Measurements from ENCODE around the gene TUBG2.
A peak's percentile ranks its signal among the peaks of the same experiment; 100 is the strongest.
"Not testable (repeated sequence)": the region's sequence is repeated elsewhere in the genome, so short reads cannot be mapped to it uniquely, and the experiment has no call there.

The TUBG2 gene

GRCh38 chr17:42659079-42659931 is at the start of gene TUBG2:
TUBG2 (plus strand) TSS chr17:42659284; CDS start chr17:42659504, 220 bp downstream.
- TF ChIP-seq, protein P1, sequence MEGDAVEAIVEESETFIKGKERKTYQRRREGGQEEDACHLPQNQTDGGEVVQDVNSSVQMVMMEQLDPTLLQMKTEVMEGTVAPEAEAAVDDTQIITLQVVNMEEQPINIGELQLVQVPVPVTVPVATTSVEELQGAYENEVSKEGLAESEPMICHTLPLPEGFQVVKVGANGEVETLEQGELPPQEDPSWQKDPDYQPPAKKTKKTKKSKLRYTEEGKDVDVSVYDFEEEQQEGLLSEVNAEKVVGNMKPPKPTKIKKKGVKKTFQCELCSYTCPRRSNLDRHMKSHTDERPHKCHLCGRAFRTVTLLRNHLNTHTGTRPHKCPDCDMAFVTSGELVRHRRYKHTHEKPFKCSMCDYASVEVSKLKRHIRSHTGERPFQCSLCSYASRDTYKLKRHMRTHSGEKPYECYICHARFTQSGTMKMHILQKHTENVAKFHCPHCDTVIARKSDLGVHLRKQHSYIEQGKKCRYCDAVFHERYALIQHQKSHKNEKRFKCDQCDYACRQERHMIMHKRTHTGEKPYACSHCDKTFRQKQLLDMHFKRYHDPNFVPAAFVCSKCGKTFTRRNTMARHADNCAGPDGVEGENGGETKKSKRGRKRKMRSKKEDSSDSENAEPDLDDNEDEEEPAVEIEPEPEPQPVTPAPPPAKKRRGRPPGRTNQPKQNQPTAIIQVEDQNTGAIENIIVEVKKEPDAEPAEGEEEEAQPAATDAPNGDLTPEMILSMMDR (IDR thresholded peaks at IDR 0.05; ENCODE audit: low read depth, low read length), result no peak
- no peak for DNase-seq (ENCODE audit: extremely low read depth, low read depth)

- DNase-seq (ENCODE audit: extremely low read depth, low read depth), result peak; percentile 5
Observed at GRCh38 chr17:42609814-42610801, 49.0 kb upstream of the TUBG2 start.

DNA sequence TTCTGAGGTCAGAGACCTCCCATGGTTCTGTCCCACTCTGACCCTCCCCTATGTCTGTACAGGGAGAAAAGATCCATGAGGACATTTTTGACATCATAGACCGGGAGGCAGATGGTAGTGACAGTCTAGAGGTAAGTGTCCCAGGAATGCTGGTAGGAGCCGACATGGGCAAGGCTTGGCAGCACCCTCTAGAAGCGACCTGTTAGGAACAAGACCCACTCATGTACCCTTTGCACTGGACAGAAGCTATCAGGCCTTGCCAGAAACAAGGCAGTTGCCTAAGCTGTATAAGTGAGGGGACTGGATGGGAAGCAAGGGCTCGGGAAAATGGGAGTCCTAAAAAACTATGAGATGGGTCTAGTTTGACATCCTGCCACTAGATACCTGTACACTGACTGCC is 47.1 kb upstream of the TUBG2 start:
- DNase-seq (ENCODE audit: extremely low read depth, low read depth), result no peak
- TF ChIP-seq, protein P1 (IDR thresholded peaks at IDR 0.05; ENCODE audit: low read depth, low read length), result no peak

DNA sequence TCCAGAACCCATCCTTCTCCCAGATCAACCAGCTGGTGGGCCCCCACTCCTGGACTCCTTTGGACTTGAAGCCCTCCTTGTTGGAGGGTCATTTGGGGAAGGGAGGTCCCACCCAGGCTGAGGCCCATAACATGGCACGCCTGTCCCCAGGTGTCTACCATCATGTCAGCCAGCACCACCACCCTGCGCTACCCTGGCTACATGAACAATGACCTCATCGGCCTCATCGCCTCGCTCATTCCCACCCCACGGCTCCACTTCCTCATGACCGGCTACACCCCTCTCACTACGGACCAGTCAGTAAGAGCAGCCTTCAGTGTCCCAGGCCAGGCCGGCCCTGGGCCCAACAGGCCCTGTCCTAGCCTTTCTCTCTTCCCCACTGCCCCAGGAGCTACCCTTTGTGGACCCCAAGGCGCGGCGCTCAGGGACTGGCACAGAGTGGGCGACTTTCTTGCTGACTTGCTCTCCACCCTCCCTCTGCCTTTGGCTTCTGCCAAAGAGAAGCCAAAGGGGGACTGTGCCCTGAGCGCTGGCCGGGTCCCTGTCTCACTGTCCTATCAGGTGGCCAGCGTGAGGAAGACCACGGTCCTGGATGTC is 45.3 kb upstream of the TUBG2 start:
- DNase-seq (ENCODE audit: extremely low read depth, low read depth), result no peak
- TF ChIP-seq, protein P1 (IDR thresholded peaks at IDR 0.05; ENCODE audit: low read depth, low read length), result no peak

DNA sequence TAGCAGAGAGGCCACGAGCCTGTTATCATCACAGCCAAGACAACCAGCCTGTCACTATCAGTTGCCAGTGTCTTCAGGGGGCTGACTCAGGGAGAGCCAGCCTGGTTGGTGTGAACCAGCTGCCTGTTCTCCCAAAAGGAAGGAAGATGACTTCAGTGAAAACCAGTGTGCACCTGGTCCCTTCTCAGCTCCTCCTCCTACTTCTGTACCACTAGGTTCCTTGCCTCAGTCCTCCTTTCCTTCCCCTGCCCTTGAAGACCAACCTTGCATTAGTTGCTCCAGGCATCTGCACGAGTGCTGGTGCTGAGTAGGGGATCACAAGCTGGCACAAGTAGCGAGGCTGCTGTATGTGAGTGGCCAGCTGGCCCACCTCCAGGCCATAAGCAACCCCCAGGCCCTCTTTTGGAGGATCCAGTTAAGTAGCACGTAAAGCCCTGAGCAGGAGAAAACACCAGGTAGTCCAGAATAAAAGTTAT is 41.1 kb upstream of the TUBG2 start:
- no peak for DNase-seq (ENCODE audit: extremely low read depth, low read depth)
- TF ChIP-seq, protein P1 (IDR thresholded peaks at IDR 0.05; ENCODE audit: low read depth, low read length), result no peak

DNA sequence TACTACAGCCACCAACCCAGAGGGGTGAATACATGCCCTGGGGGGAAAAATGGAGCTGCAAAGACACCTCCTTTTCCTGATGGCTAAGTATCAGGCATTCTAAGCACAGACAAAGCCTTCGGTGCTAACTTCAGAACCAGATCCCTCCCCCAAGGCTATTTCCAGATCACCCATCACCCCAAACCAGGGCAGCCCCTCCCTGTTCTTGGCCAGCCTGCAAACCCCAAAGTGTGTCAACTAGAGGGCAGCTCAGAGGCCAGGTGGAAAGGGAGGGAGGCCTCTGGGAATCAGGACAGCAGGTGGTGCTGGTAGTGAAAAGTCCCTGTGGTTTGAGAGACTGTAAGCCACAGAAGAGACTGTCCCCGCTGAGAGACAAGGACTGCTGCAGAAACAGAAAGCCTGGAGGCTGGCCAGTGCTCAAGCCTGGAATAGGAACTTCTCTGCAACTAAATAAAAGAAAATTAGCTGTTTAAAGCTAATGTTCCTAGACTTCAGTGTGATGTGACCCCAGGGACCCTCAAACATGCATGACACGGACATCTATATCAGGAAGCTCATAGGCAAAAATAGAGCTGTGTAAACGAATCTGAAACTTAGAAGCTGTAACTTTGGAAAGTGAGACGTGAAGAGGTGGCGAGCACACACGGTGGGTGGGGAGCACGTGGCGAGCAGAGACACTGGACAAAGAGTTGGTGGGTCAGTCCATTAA is 40.5 kb upstream of the TUBG2 start:
- TF ChIP-seq, protein P1 (IDR thresholded peaks at IDR 0.05; ENCODE audit: low read depth, low read length), result peak; percentile 2
- DNase-seq (ENCODE audit: extremely low read depth, low read depth), result no peak

DNA sequence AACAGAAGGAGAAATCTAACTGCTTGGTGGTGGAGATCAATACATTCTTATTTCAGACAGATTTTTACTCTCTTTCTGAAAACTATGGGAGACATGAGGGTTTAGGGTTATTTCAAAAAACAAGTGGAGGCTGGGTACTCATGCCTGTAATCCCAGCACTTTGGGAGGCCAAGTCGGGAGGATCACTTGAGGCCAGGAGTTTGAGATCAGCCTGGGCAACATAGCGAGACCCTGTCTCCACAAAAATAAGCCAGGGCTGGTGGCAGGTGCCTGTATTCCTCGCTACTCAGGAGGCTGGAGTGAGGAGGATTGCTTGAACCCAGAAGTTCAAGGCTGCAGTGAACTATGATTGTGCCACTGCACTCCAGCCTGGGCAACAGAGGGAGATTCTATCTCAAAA is 37.1 kb upstream of the TUBG2 start:
- not testable (repeated sequence) for DNase-seq (ENCODE audit: extremely low read depth, low read depth)

Data from AG09319 (cell line).